Measurements from ENCODE around the gene EWSR1. TPM values are rescaled to one million over a fixed set of nuclear protein-coding genes. Genes with fewer than 3 reads are reported as not detected.

EWSR1 gene
- total RNA-seq, 1 donor from 2014 or later: 205 TPM

- H3K27me3 ChIP-seq (ENCODE audit: control insufficient read depth, insufficient read depth, low read length): peaks cover 17% of the 10 kb centered on the region
- no peak for DNase-seq (ENCODE audit: low read depth)
- no peaks in the 10 kb centered on the region for H3K36me3 ChIP-seq (ENCODE audit: control insufficient read depth, insufficient read depth, low read length)
- H3K4me3 ChIP-seq (ENCODE audit: low read depth, low read length): no peak overlapping the region
- no peak for TF ChIP-seq CTCF (IDR thresholded peaks at IDR 0.05; ENCODE audit: insufficient read depth, low read length, poor library complexity, severe bottlenecking)
These were observed 41.4 kb downstream of the EWSR1 start for GRCh38 chr22:29309332-29310064.

GRCh38 chr22:29310065-29310862, 42.2 kb downstream of the EWSR1 start:
- TF ChIP-seq CTCF (IDR thresholded peaks at IDR 0.05; ENCODE audit: insufficient read depth, low read length, poor library complexity, severe bottlenecking): no peak
- Histone ChIP-seq H3K27me3 (ENCODE audit: control insufficient read depth, insufficient read depth, low read length) (peaks cover 24% of the 10 kb centered on the region), H3K4me3 (ENCODE audit: low read depth, low read length) (no peak overlapping the region), H3K36me3 (ENCODE audit: control insufficient read depth, insufficient read depth, low read length) (no peaks in the 10 kb centered on the region)
- no peak for DNase-seq (ENCODE audit: low read depth)

- no peak overlapping the region for H3K4me3 ChIP-seq (ENCODE audit: low read depth, low read length)
- H3K36me3 ChIP-seq (ENCODE audit: control insufficient read depth, insufficient read depth, low read length): no peaks in the 10 kb centered on the region
- no peak for TF ChIP-seq CTCF (IDR thresholded peaks at IDR 0.05; ENCODE audit: insufficient read depth, low read length, poor library complexity, severe bottlenecking)
- H3K27me3 ChIP-seq (ENCODE audit: control insufficient read depth, insufficient read depth, low read length): peaks cover 30% of the 10 kb centered on the region
- peak; percentile 83 for DNase-seq (ENCODE audit: low read depth)
These were observed 42.8 kb downstream of the EWSR1 start for GRCh38 chr22:29310863-29311339.

- no peak for DNase-seq (ENCODE audit: low read depth)
- no peak overlapping the region for H3K4me3 ChIP-seq (ENCODE audit: low read depth, low read length)
- TF ChIP-seq CTCF (IDR thresholded peaks at IDR 0.05; ENCODE audit: insufficient read depth, low read length, poor library complexity, severe bottlenecking): no peak
- no peaks in the 10 kb centered on the region for H3K36me3 ChIP-seq (ENCODE audit: control insufficient read depth, insufficient read depth, low read length)
- H3K27me3 ChIP-seq (ENCODE audit: control insufficient read depth, insufficient read depth, low read length): peaks cover 37% of the 10 kb centered on the region
These were observed 43.6 kb downstream of the EWSR1 start for GRCh38 chr22:29311464-29312217.

GRCh38 chr22:29312218-29313125, 44.4 kb downstream of the EWSR1 start:
- no peak overlapping the region for H3K4me3 ChIP-seq (ENCODE audit: low read depth, low read length)
- no peak for DNase-seq (ENCODE audit: low read depth)
- no peak for TF ChIP-seq CTCF (IDR thresholded peaks at IDR 0.05; ENCODE audit: insufficient read depth, low read length, poor library complexity, severe bottlenecking)
- H3K36me3 ChIP-seq (ENCODE audit: control insufficient read depth, insufficient read depth, low read length): no peaks in the 10 kb centered on the region
- peaks cover 41% of the 10 kb centered on the region for H3K27me3 ChIP-seq (ENCODE audit: control insufficient read depth, insufficient read depth, low read length)

Data from kidney epithelial cell (primary cell).